ENCODE data around the gene CHD9NB. TPM values are rescaled to one million over a fixed set of nuclear protein-coding genes. Genes with fewer than 3 reads are reported as not detected.
A peak's percentile ranks its signal among the peaks of the same experiment; 100 is the strongest.
"Not testable (repeated sequence)": the region's sequence is repeated elsewhere in the genome, so short reads cannot be mapped to it uniquely, and the experiment has no call there.

The CHD9NB gene
- total RNA-seq, 2 donors from 2014 or later, result 0.33 to 0.67 TPM

GRCh38 chr16:53043428-53043831 lies 9.3 kb downstream of the CHD9NB start:
- peak overlapping the region; percentile 66 to 77 for H3K27ac ChIP-seq
- H3K36me3 ChIP-seq, result no peaks in the 10 kb centered on the region
- H3K4me1 ChIP-seq, result peaks cover 0 to 31% of the 10 kb centered on the region in 2 donors
- DNase-seq (ENCODE audit: low spot score), result no peak
- no peak for TF ChIP-seq CTCF (IDR thresholded peaks at IDR 0.05)
- peak overlapping the region; percentile 17 to 35 for H3K4me3 ChIP-seq
- no peaks in the 10 kb centered on the region for H3K27me3 ChIP-seq
- no peaks in the 10 kb centered on the region for H3K9me3 ChIP-seq

GRCh38 chr16:53042235-53042701 lies 10.4 kb downstream of the CHD9NB start:
- no peak for DNase-seq (ENCODE audit: low spot score)
- no peaks in the 10 kb centered on the region for H3K9me3 ChIP-seq
- peak overlapping the region in 1 of 2 donors; percentile 35 for H3K4me3 ChIP-seq
- no peak for TF ChIP-seq CTCF (IDR thresholded peaks at IDR 0.05)
- H3K36me3 ChIP-seq, result no peaks in the 10 kb centered on the region
- H3K4me1 ChIP-seq, result peaks cover 0 to 31% of the 10 kb centered on the region in 2 donors
- no peaks in the 10 kb centered on the region for H3K27me3 ChIP-seq
- peak overlapping the region; percentile 66 to 77 for H3K27ac ChIP-seq

GRCh38 chr16:53041320-53042051 lies 11.2 kb downstream of the CHD9NB start:
- TF ChIP-seq CTCF (IDR thresholded peaks at IDR 0.05), result no peak
- peak; percentile 73 for DNase-seq (ENCODE audit: low spot score)
- Histone ChIP-seq H3K36me3 (no peaks in the 10 kb centered on the region), H3K4me1 (peaks cover 0 to 31% of the 10 kb centered on the region in 2 donors), H3K27ac (peak overlapping the region; percentile 66 to 77), H3K27me3 (no peaks in the 10 kb centered on the region), H3K9me3 (no peaks in the 10 kb centered on the region), H3K4me3 (peak overlapping the region in 1 of 2 donors; percentile 35)

GRCh38 chr16:53040788-53041187 lies 11.9 kb downstream of the CHD9NB start:
- peaks cover 0 to 31% of the 10 kb centered on the region in 2 donors for H3K4me1 ChIP-seq
- peak overlapping the region; percentile 66 to 77 for H3K27ac ChIP-seq
- no peak overlapping the region for H3K4me3 ChIP-seq
- no peak for TF ChIP-seq CTCF (IDR thresholded peaks at IDR 0.05)
- no peaks in the 10 kb centered on the region for H3K36me3 ChIP-seq
- H3K9me3 ChIP-seq, result no peaks in the 10 kb centered on the region
- no peak for DNase-seq (ENCODE audit: low spot score)
- H3K27me3 ChIP-seq, result no peaks in the 10 kb centered on the region

GRCh38 chr16:53036711-53037110 lies 16.0 kb downstream of the CHD9NB start:
- DNase-seq (ENCODE audit: low spot score); H3K4me1 ChIP-seq; H3K4me3 ChIP-seq: not testable (repeated sequence)

GRCh38 chr16:53036066-53036465 lies 16.6 kb downstream of the CHD9NB start:
- TF ChIP-seq CTCF (IDR thresholded peaks at IDR 0.05), result no peak
- no peaks in the 10 kb centered on the region for H3K27me3 ChIP-seq
- peaks cover 0 to 3% of the 10 kb centered on the region in 2 donors for H3K4me1 ChIP-seq
- no peaks in the 10 kb centered on the region for H3K9me3 ChIP-seq
- no peak overlapping the region for H3K27ac ChIP-seq
- no peaks in the 10 kb centered on the region for H3K36me3 ChIP-seq
- no peak for DNase-seq (ENCODE audit: low spot score)
- H3K4me3 ChIP-seq, result no peak overlapping the region

More at GRCh38 chr16:53036711-53037110, 16.0 kb downstream of the CHD9NB start:
- H3K27me3 ChIP-seq, H3K36me3 ChIP-seq, H3K27ac ChIP-seq, H3K9me3 ChIP-seq: not testable (repeated sequence)
